Duodenal mucosa (tissue), 2 donors: Measurements from ENCODE around the gene RIT2.

Source experiments
- H3K27ac ChIP-seq: one replicate; pipeline ENCODE4 v1.7.0; 2013; ENCODE audit warnings: low read depth, low read length
- H3K27me3 ChIP-seq, 2 donors: one replicate each; pipeline ENCODE4 v1.7.0; 2013; ENCODE audit warnings: low read length in 2 of 2, control low read depth in 1 of 2; ENCODE audit not compliant: insufficient read depth in 2 of 2, control insufficient read depth in 1 of 2
- H3K36me3 ChIP-seq, 2 donors: one replicate each; pipeline ENCODE4 v1.7.0; 2013; ENCODE audit warnings: low read length in 2 of 2, control low read depth in 1 of 2; ENCODE audit not compliant: insufficient read depth in 2 of 2, control insufficient read depth in 1 of 2
- H3K4me1 ChIP-seq, 2 donors: one replicate each; pipeline ENCODE4 v1.7.0; 2013; ENCODE audit warnings: low read length in 2 of 2, control low read depth in 1 of 2; ENCODE audit not compliant: insufficient read depth in 2 of 2, control insufficient read depth in 1 of 2
- H3K4me3 ChIP-seq, 2 donors: one replicate each; pipeline ENCODE4 v1.7.0; 2013; ENCODE audit warnings: low read length in 2 of 2, low read depth in 1 of 2
- H3K9ac ChIP-seq, 2 donors: one replicate each; pipeline ENCODE4 v1.7.0; 2013; ENCODE audit warnings: low read length in 2 of 2, low read depth in 1 of 2
- H3K9me3 ChIP-seq, 2 donors: one replicate each; pipeline ENCODE4 v1.7.0; 2013; ENCODE audit warnings: low read length in 2 of 2, control low read depth in 1 of 2; ENCODE audit not compliant: control insufficient read depth in 1 of 2

The RIT2 gene

GRCh38 chr18:43115076-43115921 lies at the start of gene RIT2:
Gene RIT2, minus strand, starts transcription at chr18:43115685.
- H3K27me3 ChIP-seq = no peaks in the 10 kb centered on the region
- no peaks in the 10 kb centered on the region for H3K36me3 ChIP-seq
- no peaks in the 10 kb centered on the region for H3K4me1 ChIP-seq
- H3K9ac ChIP-seq = no peak within 1 kb of the TSS
- H3K27ac ChIP-seq = no peak within 1 kb of the TSS
- H3K9me3 ChIP-seq = no peaks in the 10 kb centered on the region
- no peak within 1 kb of the TSS for H3K4me3 ChIP-seq

- H3K4me3 ChIP-seq = no peak overlapping the region
- no peak overlapping the region for H3K27ac ChIP-seq
- H3K4me1 ChIP-seq = no peaks in the 10 kb centered on the region
- H3K9me3 ChIP-seq = peaks cover 0 to 9% of the 10 kb centered on the region in 2 donors
- H3K36me3 ChIP-seq = no peaks in the 10 kb centered on the region
- H3K27me3 ChIP-seq = no peaks in the 10 kb centered on the region
- no peak overlapping the region for H3K9ac ChIP-seq
These were observed 46.0 kb upstream of the RIT2 start for GRCh38 chr18:43161528-43161927.

GRCh38 chr18:43160509-43160908 lies 45.0 kb upstream of the RIT2 start:
- Histone ChIP-seq H3K27ac (no peak overlapping the region), H3K36me3 (no peaks in the 10 kb centered on the region), H3K9me3 (peaks cover 0 to 6% of the 10 kb centered on the region in 2 donors), H3K4me1 (no peaks in the 10 kb centered on the region), H3K27me3 (no peaks in the 10 kb centered on the region), H3K9ac (no peak overlapping the region), H3K4me3 (no peak overlapping the region)

- Histone ChIP-seq H3K27me3 (no peaks in the 10 kb centered on the region), H3K4me3 (no peak overlapping the region), H3K9me3 (peaks cover 0 to under 1% of the 10 kb centered on the region in 2 donors), H3K4me1 (no peaks in the 10 kb centered on the region), H3K27ac (no peak overlapping the region), H3K36me3 (no peaks in the 10 kb centered on the region), H3K9ac (no peak overlapping the region)
These were observed 44.4 kb upstream of the RIT2 start for GRCh38 chr18:43159926-43160325.

GRCh38 chr18:43159086-43159770 lies 43.7 kb upstream of the RIT2 start:
- H3K9me3 ChIP-seq = no peaks in the 10 kb centered on the region
- H3K9ac ChIP-seq = no peak overlapping the region
- H3K4me3 ChIP-seq = no peak overlapping the region
- no peaks in the 10 kb centered on the region for H3K27me3 ChIP-seq
- H3K4me1 ChIP-seq = no peaks in the 10 kb centered on the region
- H3K36me3 ChIP-seq = no peaks in the 10 kb centered on the region
- H3K27ac ChIP-seq = no peak overlapping the region

GRCh38 chr18:43158381-43158780 lies 42.9 kb upstream of the RIT2 start:
- Histone ChIP-seq H3K36me3 (no peaks in the 10 kb centered on the region), H3K27ac (no peak overlapping the region), H3K9ac (no peak overlapping the region), H3K4me3 (no peak overlapping the region), H3K27me3 (no peaks in the 10 kb centered on the region), H3K9me3 (no peaks in the 10 kb centered on the region), H3K4me1 (no peaks in the 10 kb centered on the region)

GRCh38 chr18:43155842-43156241 lies 40.4 kb upstream of the RIT2 start:
- Histone ChIP-seq H3K27ac (no peak overlapping the region), H3K4me1 (no peaks in the 10 kb centered on the region), H3K9me3 (no peaks in the 10 kb centered on the region), H3K4me3 (no peak overlapping the region), H3K9ac (no peak overlapping the region), H3K36me3 (no peaks in the 10 kb centered on the region), H3K27me3 (no peaks in the 10 kb centered on the region)

- Histone ChIP-seq H3K36me3 (no peaks in the 10 kb centered on the region), H3K4me3 (no peak overlapping the region), H3K4me1 (no peaks in the 10 kb centered on the region), H3K27me3 (no peaks in the 10 kb centered on the region), H3K9ac (no peak overlapping the region), H3K27ac (no peak overlapping the region), H3K9me3 (no peaks in the 10 kb centered on the region)
These were observed 32.7 kb upstream of the RIT2 start for GRCh38 chr18:43148231-43148630.

- Histone ChIP-seq H3K27me3 (no peaks in the 10 kb centered on the region), H3K4me1 (no peaks in the 10 kb centered on the region), H3K4me3 (no peak overlapping the region), H3K27ac (no peak overlapping the region), H3K9me3 (no peaks in the 10 kb centered on the region), H3K36me3 (no peaks in the 10 kb centered on the region), H3K9ac (no peak overlapping the region)
These were observed 25.7 kb upstream of the RIT2 start for GRCh38 chr18:43141208-43141607.

- no peaks in the 10 kb centered on the region for H3K36me3 ChIP-seq
- H3K4me3 ChIP-seq = no peak overlapping the region
- H3K27me3 ChIP-seq = no peaks in the 10 kb centered on the region
- no peak overlapping the region for H3K9ac ChIP-seq
- no peak overlapping the region for H3K27ac ChIP-seq
- H3K4me1 ChIP-seq = no peaks in the 10 kb centered on the region
- no peaks in the 10 kb centered on the region for H3K9me3 ChIP-seq
These were observed 23.9 kb upstream of the RIT2 start for GRCh38 chr18:43139288-43139946.
